GM21786 (cell line): ENCODE results near the gene SCUBE1.

Experiments used
- ATAC-seq: cut with Tn5 transposase; IDR thresholded peaks from one replicate; pipeline ENCODE4 v1.9.1; 2021; ENCODE audit not compliant: unreplicated experiment

The SCUBE1 gene

DNA sequence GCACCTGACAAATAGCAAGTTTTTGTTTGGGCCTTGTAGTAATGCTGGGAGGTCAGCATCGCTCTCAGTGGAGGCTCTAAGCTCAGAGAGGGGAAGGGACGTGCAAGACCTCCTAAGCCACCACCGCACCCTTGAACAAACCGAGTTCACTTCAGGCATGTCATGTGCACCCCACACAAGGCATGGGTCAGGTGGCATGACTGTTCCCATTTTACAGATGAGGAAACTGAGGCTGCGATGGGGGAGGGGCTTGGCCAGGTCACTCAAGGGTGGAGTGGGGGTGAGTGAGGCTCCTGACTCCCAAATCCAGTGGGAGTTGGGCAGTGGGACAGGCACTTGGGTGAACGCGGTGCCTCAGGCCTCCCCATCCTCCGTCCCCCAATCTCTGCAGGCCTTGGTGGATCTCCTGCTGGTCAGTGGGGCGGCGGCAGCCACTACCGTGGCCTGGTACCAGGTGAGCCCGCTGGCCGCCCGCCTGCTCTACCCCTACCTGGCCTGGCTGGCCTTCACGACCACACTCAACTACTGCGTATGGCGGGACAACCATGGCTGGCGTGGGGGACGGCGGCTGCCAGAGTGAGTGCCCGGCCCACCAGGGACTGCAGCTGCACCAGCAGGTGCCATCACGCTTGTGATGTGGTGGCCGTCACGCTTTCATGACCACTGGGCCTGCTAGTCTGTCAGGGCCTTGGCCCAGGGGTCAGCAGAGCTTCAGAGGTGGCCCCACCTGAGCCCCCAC is 180.6 kb downstream of the SCUBE1 start:
- ATAC-seq: no peak

DNA sequence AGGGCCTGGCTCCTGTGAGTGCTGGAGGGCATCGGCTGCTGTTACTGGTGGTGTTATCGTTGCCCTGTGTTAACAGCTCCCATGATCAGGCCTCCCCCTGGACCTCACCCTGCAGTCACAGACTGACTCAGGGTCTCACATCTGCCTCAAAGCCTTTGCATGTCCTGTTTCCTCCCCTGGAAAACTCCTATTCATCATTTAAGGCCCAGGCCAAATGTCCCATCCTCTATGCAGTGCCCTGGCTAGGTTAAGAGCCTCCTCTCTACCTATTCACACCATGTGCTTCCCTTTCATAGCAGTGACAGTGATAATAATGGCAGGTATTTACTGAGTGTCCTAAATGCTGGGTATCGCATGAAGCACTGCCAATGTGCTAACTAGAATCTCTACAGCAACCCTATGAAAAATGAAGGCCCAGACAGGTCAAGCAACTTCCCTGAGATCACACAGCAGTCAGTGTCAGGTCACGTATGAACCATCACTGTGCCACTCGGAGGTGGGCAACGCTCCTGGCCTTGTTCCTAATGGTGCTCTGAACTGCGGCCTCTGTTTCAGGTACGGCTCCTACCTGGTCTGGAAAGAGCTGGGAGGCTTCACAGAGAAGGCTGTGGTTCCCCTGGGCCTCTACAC is 182.6 kb downstream of the SCUBE1 start:
- no peak for ATAC-seq

DNA sequence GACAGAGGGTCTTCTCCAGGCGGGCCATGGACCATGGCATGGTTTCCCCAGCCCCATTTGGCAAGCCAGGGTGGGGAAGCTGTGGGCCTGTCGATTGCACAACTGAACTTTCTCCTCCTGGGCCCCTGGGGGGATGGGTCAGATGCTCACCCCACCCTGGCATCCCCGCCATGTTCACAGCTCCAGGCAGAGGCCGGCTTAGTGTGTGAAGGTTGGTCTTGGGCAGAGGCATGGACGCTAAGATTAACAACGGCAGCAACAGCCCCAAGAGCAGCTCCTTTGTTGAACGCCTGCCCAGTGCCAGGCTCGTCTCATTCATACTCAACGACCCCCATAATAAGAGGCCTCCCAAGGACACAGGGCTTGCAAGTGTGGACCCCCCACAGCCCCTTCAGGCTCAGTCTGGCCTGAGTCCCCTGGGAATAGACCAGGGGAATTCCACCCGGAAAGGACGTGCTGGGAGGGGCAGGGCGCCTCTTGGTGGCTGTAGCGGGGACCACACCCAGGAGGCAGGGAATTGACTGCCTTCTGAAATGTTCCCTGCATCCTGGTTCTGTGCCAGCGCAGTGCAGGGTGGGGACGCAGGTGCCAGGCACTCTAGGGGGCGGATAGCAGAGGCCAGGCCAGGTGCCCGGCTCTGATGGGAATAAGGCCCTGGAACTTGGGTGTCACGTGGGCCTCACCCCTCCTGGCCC is 183.5 kb downstream of the SCUBE1 start:
- no peak for ATAC-seq

- ATAC-seq: no peak
Measured at GRCh38 chr22:43158778-43159483, 184.2 kb downstream of the SCUBE1 start.

- ATAC-seq: no peak
Measured at GRCh38 chr22:43157874-43158546, 185.2 kb downstream of the SCUBE1 start.

GRCh38 chr22:43156413-43156812 is 186.8 kb downstream of the SCUBE1 start:
- no peak for ATAC-seq

- ATAC-seq: no peak
Measured at GRCh38 chr22:43155789-43156188, 187.4 kb downstream of the SCUBE1 start.

GRCh38 chr22:43154887-43155536 is 188.2 kb downstream of the SCUBE1 start:
- no peak for ATAC-seq

- no peak for ATAC-seq
Measured at GRCh38 chr22:43153899-43154298, 189.3 kb downstream of the SCUBE1 start.

- no peak for ATAC-seq
Measured at GRCh38 chr22:43152357-43153071, 190.7 kb downstream of the SCUBE1 start.

DNA sequence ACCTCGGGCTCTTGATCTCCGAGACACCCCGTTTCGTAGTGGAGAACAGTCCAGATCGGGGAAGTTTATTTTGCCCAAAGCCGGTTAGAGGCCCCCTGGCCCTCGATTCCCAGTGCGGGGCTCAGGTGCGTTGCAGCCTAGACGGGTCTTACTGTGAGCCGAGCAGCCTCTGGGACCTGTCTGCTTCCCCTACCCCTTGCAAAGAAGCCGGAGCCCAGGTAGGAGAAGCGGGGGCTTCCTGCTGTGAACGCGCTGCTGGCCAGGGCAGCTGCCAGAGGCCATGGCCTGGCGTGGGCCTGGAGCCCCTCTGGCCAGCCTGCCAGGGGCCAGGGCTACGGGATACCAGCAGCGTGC is 191.2 kb downstream of the SCUBE1 start:
- no peak for ATAC-seq

DNA sequence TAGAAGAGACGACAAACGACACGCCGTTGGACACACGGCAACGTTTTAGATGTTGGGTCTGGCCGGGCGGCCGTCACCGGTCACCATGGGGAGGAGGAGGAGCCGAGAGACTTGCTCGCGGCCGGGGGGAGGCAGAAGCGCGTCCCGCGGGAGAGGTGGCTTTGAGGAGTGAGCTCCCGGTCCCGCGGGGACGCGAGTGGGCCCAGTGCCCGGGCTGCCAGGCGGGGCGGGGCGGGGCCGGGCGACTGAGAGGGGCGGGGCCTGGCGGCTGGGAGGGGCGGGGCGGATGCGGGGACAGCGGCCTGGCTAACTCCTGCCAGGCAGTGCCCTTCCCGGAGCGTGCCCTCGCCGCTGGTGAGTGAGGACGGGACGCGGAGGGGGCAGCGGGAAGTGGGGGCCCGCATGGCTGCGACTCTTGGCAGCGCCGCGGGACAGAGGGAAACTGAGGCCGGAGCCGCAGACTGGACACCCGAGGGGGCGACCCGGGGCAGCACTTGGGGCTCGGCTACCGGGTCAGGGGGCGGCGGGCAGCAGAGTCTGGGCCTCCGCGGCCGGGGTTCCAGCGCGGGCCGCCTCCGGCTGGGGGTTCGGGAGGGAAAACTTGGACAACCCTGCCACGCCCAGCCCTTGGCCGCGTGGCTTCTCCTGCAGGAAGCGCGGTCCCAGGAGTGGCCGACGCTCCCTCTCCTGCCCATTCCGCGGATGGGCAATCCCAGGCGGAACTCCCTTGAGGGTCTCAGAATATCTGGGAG is 191.7 kb downstream of the SCUBE1 start, which contains the start of gene TSPO:
TSS of gene TSPO (plus strand) at position 309 of the 752 bp plus-strand sequence. CDS start 7,680 bp downstream, outside the sequence.
- no peak for ATAC-seq

- ATAC-seq: no peak
Measured at GRCh38 chr22:43150731-43151206, 192.4 kb downstream of the SCUBE1 start.

- ATAC-seq: no peak
Measured at GRCh38 chr22:43148581-43148980, 194.6 kb downstream of the SCUBE1 start.

DNA sequence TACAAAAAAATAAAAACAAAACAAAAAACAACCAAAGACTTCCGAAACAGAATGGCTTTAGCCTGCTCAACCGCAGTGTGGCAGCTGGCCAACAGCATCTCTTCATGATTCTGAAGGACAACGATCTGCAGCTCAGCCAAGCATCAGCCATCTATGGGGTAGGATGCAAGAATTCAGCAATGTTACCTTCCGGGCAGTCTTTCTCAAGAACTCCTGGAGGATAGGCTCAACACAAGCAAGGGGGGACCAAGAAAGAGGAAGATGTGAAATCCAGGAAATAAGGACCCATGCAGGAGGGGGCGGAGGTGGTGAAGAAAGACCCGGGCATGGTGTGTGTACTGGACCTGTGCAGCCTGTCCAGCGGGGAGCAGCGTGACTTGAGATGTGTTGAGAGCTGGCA is 195.4 kb downstream of the SCUBE1 start:
- no peak for ATAC-seq
